Activated CD4-positive, alpha-beta memory T cell treated with anti-CD3 and anti-CD28 coated beads for 36 hours (primary cell): ENCODE measurements around the gene TMEM213. TPM values are rescaled to one million over a fixed set of nuclear protein-coding genes. Genes with fewer than 3 reads are reported as not detected.

ENCODE experiments used
- CTCF ChIA-PET: fragments of 350-600 bp; sonication (Branson Sonifier 250); formaldehyde crosslinking; loops from one replicate; lab custom pipeline; 2021; ENCODE audit warnings: antibody characterized with exemption, inconsistent platforms; lab: Charles Lee
- POLR2A ChIA-PET: fragments of 350-600 bp; sonication (Branson Sonifier 250); formaldehyde crosslinking; loops from one replicate; lab custom pipeline; 2021; ENCODE audit warnings: antibody characterized with exemption; lab: Charles Lee
- DNase-seq: peaks from one replicate; pipeline ENCODE4 v3.0.0-alpha.2; 2020
- H3K27ac Mint-ChIP-seq: one replicate; pipeline ENCODE4 v1.8.0; 2021; ENCODE audit warnings: mixed read lengths
- H3K27me3 Mint-ChIP-seq: one replicate; pipeline ENCODE4 v1.8.0; 2021; ENCODE audit warnings: mixed read lengths
- H3K36me3 Mint-ChIP-seq: one replicate; pipeline ENCODE4 v1.8.0; 2021; ENCODE audit warnings: mixed read lengths
- H3K4me1 Mint-ChIP-seq: one replicate; pipeline ENCODE4 v1.8.0; 2021; ENCODE audit warnings: low read depth, mixed read lengths
- H3K4me3 Mint-ChIP-seq: one replicate; pipeline ENCODE4 v1.8.0; 2021; ENCODE audit warnings: mild to moderate bottlenecking, mixed read lengths
- H3K9me3 Mint-ChIP-seq: one replicate; pipeline ENCODE4 v1.8.0; 2021; ENCODE audit warnings: mixed read lengths
- intact Hi-C: fragments of 100-400 bp; cut with micrococcal nuclease; formaldehyde crosslinking; loops from one replicate; pipeline ENCODE4 v1.15.1; 2023
- total RNA-seq, 2 experiments: library from RNA; stranded (reverse); gene quantifications; one replicate each; pipeline ENCODE4 v1.2.3, GENCODE V29; 2021

Gene TMEM213, protein sequence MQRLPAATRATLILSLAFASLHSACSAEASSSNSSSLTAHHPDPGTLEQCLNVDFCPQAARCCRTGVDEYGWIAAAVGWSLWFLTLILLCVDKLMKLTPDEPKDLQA
- total RNA-seq = under 1 TPM; 0.19 to 0.39 TPM

DNA sequence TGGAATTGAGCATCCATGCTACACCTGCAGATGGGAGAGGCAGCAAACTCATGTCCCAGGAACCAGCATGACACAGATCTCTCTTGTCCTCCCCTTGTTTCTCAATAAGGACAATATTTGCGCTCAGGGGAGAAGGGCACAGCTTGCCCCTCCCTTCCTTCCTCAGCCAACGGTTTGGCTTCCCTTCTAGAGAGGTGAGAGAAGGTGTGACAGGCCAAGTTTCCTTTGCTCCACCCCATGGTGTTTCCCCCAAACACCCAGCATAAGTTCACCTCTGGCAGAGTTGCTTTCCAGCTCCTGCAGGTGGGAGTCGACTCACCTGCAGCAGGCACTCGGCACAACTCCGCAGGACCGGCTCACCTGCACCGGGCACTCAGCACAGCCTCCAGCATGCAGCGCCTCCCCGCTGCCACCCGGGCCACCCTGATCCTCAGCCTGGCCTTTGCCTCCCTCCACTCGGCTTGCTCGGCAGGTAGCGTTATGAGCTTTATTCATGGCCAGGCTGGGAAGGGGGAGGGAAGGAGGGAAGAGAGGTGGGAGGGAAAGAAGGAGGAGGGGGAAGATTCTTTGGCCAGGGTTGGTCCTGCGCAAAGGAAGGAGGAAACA lies at the start of gene TMEM213, which contains the start of gene ATP6V0A4:
TMEM213 (plus strand) TSS at position 280 of the 606 bp plus-strand sequence; CDS start at position 391, 111 bp downstream.
ATP6V0A4 (minus strand) TSS at position 482 of the 606 bp plus-strand sequence. CDS start 26,949 bp downstream, outside the sequence.
- Mint-ChIP-seq H3K36me3 (no peaks in the 10 kb centered on the region), H3K27ac (no peak within 1 kb of the TSS), H3K27me3 (peaks cover 6% of the 10 kb centered on the region), H3K4me1 (peaks cover 4% of the 10 kb centered on the region), H3K9me3 (no peaks in the 10 kb centered on the region), H3K4me3 (no peak within 1 kb of the TSS)
- ChIA-PET CTCF (no interaction called here), POLR2A (no interaction called here)
- intact Hi-C loops = no loop called here
- DNase-seq = no peak

DNA sequence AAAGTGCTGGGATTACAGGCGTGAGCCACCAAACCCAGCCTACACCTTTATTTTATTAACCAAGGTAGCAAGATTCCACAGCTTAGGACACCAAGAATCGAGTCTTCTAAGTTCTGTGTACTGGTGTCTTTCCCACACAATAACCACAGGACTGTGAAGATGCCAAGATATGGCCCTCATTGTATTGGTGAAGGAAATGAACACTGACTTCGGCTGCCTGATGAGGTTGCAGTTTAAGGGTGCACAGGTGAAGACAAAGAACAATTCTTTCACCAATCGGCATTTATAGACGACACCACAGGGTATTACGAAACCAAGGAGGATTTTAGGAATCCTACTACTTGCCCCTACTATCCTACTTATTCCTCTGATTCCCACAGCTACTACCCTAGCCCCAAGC lies 49.1 kb upstream of the TMEM213 start:
- Mint-ChIP-seq H3K9me3 (no peaks in the 10 kb centered on the region), H3K27me3 (no peaks in the 10 kb centered on the region), H3K4me1 (peaks cover 64% of the 10 kb centered on the region), H3K36me3 (no peaks in the 10 kb centered on the region), H3K27ac (no peak overlapping the region), H3K4me3 (no peak overlapping the region)
- ChIA-PET CTCF (interaction anchor here (2.8 kb wide), 1 partner anchor 10 kb away, joined by 17 read pairs; no protein-coding TSS in a partner anchor), POLR2A (no interaction called here)
- intact Hi-C loops = loop anchor here (10.0 kb wide), 1 partner anchor 236 kb away; the partner anchor contains the start of gene KIAA1549
- DNase-seq = no peak

DNA sequence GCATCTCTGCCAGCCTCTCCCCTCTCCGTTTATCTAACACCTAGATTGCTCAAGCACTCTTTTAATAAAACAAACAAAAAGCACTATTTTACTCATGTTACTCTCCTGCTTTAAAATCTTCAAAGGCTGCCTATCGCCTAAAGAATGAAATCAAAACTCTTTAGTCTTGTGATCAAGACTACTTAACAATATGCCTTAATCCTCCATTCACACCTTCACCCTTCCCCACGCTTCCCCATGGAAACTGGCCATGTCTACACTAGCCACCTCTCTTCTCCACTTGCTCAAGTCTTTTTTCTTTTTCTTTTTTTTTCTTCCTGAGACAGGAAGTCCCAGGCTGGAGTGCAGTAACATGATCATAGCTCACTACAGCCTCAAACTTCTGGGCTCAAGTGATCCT lies 47.8 kb upstream of the TMEM213 start:
- intact Hi-C loops = loop anchor here (5.0 to 10.0 kb wide), 3 partner anchors 235 to 828 kb away; partner anchors contain the start of genes KIAA1549 and ZC3HAV1
- ChIA-PET POLR2A (no interaction called here), CTCF (interaction anchor here (0.7 to 2.8 kb wide), 4 partner anchors 11 to 136 kb away, joined by 3 to 17 read pairs (median 3); no protein-coding TSS in a partner anchor)
- no peak overlapping the region for H3K4me3 Mint-ChIP-seq
- H3K4me1 Mint-ChIP-seq = peaks cover 66% of the 10 kb centered on the region
- no peaks in the 10 kb centered on the region for H3K27me3 Mint-ChIP-seq
- DNase-seq = no peak
- H3K27ac Mint-ChIP-seq = peak overlapping the region; percentile 4
- H3K36me3 Mint-ChIP-seq = no peaks in the 10 kb centered on the region
- no peaks in the 10 kb centered on the region for H3K9me3 Mint-ChIP-seq

DNA sequence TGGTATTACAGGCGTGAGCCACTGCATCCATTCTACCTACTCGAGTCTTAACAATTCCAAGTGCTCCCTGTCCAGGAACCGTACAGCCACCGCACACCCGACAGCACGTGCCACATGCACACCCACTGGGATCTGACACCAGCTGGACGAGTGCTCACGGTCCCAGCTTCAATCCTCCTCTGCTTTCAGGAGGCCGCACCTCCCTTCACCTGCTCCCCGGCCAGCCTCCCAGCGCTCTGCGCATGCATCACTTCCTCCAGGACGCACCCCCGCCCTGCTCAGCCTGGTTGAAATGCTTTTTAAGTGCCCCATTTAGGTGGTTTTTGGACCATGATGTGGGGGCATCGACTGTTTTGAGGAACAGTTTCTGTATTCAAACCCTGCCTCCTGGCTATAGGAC lies 47.3 kb upstream of the TMEM213 start:
- no peak overlapping the region for H3K4me3 Mint-ChIP-seq
- no peaks in the 10 kb centered on the region for H3K36me3 Mint-ChIP-seq
- no peak for DNase-seq
- peaks cover 64% of the 10 kb centered on the region for H3K4me1 Mint-ChIP-seq
- intact Hi-C loops = loop anchor here (5.0 kb wide), 2 partner anchors 357 to 828 kb away; partner anchors contain the start of gene ZC3HAV1
- H3K27ac Mint-ChIP-seq = peak overlapping the region; percentile 15
- H3K27me3 Mint-ChIP-seq = no peaks in the 10 kb centered on the region
- ChIA-PET CTCF (interaction anchor here (0.7 to 1.5 kb wide), 4 partner anchors 12 to 136 kb away, joined by 3 to 6 read pairs (median 3); no protein-coding TSS in a partner anchor), POLR2A (no interaction called here)
- no peaks in the 10 kb centered on the region for H3K9me3 Mint-ChIP-seq

DNA sequence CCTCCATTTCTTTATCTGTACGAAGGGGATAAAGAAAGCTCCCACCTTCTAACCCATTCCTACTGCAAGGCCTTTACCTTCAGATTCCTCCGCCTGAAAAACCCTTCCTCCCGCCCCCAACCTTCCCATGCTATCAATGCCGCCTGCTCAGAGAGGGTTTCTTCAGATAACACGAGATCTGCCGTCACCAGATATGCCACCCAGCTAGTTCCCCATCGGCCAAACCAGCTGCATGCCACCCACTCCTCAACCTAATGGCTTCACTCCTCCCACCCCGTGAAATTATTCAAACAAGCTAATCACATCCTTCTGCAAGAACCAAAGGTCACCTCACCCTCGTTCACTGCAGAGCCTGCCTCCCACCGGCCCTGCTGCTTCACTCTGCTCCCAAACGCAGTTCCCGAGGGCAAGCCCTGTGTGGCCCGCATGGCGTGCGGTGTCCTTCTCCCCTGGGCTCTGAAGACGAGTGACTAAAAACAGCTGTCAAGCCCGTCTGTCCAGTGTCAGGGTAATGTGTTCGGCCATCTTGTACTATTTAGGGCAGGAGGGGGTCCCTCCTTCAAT lies 46.8 kb upstream of the TMEM213 start:
- Mint-ChIP-seq H3K36me3 (no peaks in the 10 kb centered on the region), H3K9me3 (no peaks in the 10 kb centered on the region), H3K27ac (peak overlapping the region; percentile 15), H3K4me1 (peaks cover 68% of the 10 kb centered on the region), H3K4me3 (no peak overlapping the region), H3K27me3 (no peaks in the 10 kb centered on the region)
- intact Hi-C loops = loop anchor here (5.0 kb wide), 2 partner anchors 356 to 829 kb away; partner anchors contain the start of gene ZC3HAV1
- DNase-seq = no peak
- ChIA-PET CTCF (interaction anchor here (0.8 to 1.5 kb wide), 3 partner anchors 12 to 135 kb away, joined by 3 to 6 read pairs (median 3); no protein-coding TSS in a partner anchor), POLR2A (no interaction called here)

DNA sequence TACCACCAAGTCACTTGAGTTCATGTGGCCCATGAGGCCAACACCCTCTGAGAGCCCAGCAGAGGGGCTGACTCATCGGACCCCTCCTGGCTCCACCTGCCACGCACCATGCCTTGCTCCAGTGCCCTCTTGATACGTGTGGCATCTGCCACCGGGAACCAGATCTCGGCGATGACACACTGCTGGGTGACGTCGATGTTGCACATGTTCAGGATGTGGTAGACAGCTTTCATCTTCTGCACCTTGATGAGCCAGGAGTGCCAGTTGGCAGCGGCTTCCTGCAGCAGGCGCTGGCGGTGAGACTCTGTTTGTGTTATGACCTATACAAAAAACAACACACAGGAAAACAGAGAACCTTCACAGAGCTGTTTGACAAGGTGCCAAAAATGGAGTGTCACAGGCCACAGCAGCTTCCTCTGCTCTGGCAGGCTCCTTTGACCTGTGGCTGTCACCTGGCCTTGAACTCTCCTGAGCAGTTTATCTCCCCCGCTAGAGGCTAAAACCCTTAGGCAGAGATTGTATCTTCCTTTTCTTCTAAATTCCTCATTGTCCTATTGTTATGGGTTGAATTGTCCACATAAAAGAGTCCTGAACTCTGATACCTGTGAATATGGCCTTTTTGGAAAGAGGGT lies 45.2 kb upstream of the TMEM213 start:
- intact Hi-C loops = loop anchor here (1.0 to 5.0 kb wide), 11 partner anchors 52 to 830 kb away; partner anchors contain the start of genes CREB3L2, TRIM24 and ZC3HAV1
- peak; percentile 98 for DNase-seq
- H3K36me3 Mint-ChIP-seq = no peaks in the 10 kb centered on the region
- H3K27ac Mint-ChIP-seq = peak overlapping the region; percentile 84
- H3K4me3 Mint-ChIP-seq = peak overlapping the region; percentile 34
- ChIA-PET CTCF (interaction anchor here (1.2 kb wide), 1 partner anchor 134 kb away, joined by 3 read pairs; no protein-coding TSS in a partner anchor), POLR2A (interaction anchor here (1.1 kb wide), 1 partner anchor 352 kb away, joined by 3 read pairs; no protein-coding TSS in a partner anchor)
- no peaks in the 10 kb centered on the region for H3K9me3 Mint-ChIP-seq
- H3K4me1 Mint-ChIP-seq = peaks cover 76% of the 10 kb centered on the region
- no peaks in the 10 kb centered on the region for H3K27me3 Mint-ChIP-seq

DNA sequence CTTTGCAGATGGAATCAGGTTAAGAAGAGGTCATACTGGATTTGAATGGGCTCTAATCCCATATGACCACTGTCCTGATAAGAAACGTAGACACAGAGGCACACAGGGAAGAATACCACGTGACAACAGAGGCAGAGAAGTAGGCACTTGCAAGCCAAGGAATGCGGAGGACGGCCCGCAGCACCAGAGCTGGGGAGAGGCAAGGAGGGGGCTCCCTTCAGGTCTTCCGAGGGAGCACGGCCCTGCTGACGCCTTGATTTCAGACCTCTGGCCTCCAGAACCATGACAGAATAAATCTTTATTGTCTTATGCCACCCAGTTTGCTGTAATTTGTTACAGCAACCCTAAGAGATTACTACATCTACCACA lies 44.7 kb upstream of the TMEM213 start:
- Mint-ChIP-seq H3K4me1 (peaks cover 77% of the 10 kb centered on the region), H3K36me3 (no peaks in the 10 kb centered on the region), H3K4me3 (no peak overlapping the region), H3K9me3 (no peaks in the 10 kb centered on the region), H3K27me3 (no peaks in the 10 kb centered on the region), H3K27ac (peak overlapping the region; percentile 84)
- no peak for DNase-seq
- ChIA-PET CTCF (interaction anchor here (1.2 kb wide), 1 partner anchor 133 kb away, joined by 3 read pairs; no protein-coding TSS in a partner anchor), POLR2A (no interaction called here)
- intact Hi-C loops = loop anchor here (2.0 to 5.0 kb wide), 5 partner anchors 52 to 831 kb away; partner anchors contain the start of gene ZC3HAV1

DNA sequence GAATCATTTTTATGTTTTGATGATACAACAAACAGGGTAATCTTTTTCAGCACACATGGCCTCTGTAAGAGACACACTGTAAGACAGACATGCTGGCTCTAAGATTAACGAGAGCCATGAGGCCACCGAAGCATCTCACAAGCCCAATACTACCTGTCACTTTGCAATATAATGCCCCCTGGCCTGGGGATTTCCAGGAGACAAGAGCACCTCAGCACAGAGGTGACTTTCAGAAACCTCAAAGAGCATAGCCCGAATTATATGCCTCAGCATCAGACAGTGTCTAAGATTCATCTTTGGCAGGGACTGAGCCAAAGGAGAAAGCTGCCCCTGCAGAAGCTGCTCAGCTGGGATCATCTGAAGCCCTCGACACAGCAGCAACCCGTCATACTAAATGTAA lies 44.2 kb upstream of the TMEM213 start:
- DNase-seq = peak; percentile 38
- Mint-ChIP-seq H3K36me3 (no peaks in the 10 kb centered on the region), H3K27me3 (no peaks in the 10 kb centered on the region), H3K9me3 (no peaks in the 10 kb centered on the region), H3K27ac (peak overlapping the region; percentile 84), H3K4me3 (peak overlapping the region; percentile 16), H3K4me1 (peaks cover 77% of the 10 kb centered on the region)
- ChIA-PET POLR2A (no interaction called here), CTCF (no interaction called here)
- intact Hi-C loops = loop anchor here (2.0 to 5.0 kb wide), 5 partner anchors 51 to 831 kb away; partner anchors contain the start of gene ZC3HAV1

DNA sequence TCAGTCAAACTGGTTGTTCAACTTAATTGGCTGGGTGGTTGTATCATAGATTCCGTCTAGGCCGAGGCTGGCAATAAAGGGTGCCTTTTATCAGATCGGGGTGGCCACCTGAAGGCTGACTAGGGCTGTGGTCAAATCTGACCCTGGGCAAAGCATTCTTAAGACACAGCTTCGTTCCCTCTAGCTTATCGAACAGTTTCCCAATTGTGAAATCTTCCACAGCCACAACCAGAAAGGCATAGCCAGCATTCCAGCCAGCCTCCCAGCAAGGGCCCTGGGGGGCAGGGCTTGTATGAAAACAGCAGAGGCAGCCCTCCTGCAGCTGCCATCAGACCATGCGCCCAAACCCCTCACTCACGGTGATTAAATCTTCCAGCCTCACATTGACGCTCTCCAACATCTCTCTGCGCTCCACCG lies 42.5 kb upstream of the TMEM213 start:
- ChIA-PET CTCF (interaction anchor here (3.8 kb wide), 1 partner anchor 17 kb away, joined by 16 read pairs; no protein-coding TSS in a partner anchor), POLR2A (no interaction called here)

DNA sequence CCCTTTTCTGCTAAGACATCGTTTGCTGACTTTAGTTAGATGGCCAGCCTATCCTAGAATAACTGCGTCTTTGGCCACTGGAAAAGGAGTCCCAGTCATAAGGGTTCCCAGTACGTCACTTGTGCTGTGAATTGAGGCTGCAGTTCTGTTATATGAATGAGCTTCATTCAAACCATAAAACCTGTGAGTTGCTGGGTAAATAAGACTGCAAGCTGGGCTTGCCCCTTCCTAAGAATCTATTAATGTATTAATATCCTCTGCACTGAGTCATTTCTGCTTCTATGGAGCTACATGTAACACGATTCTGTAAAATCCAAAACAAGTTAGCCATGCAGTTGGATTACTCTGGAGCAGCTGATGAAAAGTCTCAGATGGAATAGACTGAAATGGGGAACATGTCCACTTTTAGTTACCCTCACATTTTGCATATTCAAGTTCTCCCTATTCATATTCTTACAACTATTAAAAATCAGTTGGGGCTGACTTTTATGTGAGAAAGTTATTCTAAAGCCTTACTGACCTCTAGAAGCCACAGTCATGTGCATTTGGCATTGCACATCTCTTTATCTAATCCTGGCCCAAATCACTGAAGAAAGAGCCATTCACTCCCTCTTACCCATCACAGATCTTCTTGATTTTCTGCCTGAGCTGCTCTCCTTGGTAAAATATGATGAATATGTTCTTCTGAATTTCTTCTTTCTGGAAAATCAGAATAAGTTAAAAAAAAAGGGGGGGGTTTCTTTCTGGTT lies 41.8 kb upstream of the TMEM213 start:
- Mint-ChIP-seq H3K9me3 (no peaks in the 10 kb centered on the region), H3K36me3 (no peaks in the 10 kb centered on the region), H3K4me1 (peaks cover 58% of the 10 kb centered on the region), H3K27me3 (no peaks in the 10 kb centered on the region), H3K27ac (peak overlapping the region; percentile 77), H3K4me3 (no peak overlapping the region)
- no peak for DNase-seq
- ChIA-PET CTCF (interaction anchor here (3.8 kb wide), 1 partner anchor 17 kb away, joined by 16 read pairs; no protein-coding TSS in a partner anchor), POLR2A (no interaction called here)
- intact Hi-C loops = no loop called here

More for the DNA sequence above, 42.5 kb upstream of the TMEM213 start:
- Mint-ChIP-seq H3K27me3 (no peaks in the 10 kb centered on the region), H3K4me3 (no peak overlapping the region), H3K9me3 (no peaks in the 10 kb centered on the region), H3K36me3 (no peaks in the 10 kb centered on the region), H3K27ac (no peak overlapping the region), H3K4me1 (peaks cover 64% of the 10 kb centered on the region)
- intact Hi-C loops = no loop called here
- DNase-seq = no peak
